GM12892 (cell line): ENCODE measurements around the gene KCNN2.

ENCODE experiments used
- POLR2A ChIP-seq: IDR thresholded peaks from 2 replicates; pipeline ENCODE4 v1.6.1; 2011; ENCODE audit warnings: low read depth, low read length, control low read depth
- POLR2AphosphoS5 ChIP-seq: IDR thresholded peaks from 2 replicates; pipeline ENCODE4 v1.6.1; 2011; ENCODE audit warnings: low read depth, low read length, control low read depth
- TAF1 ChIP-seq: IDR thresholded peaks from 2 replicates; pipeline ENCODE4 v1.6.1; 2011; ENCODE audit warnings: low read depth, mild to moderate bottlenecking, control low read depth, low read length, borderline replicate concordance

DNA sequence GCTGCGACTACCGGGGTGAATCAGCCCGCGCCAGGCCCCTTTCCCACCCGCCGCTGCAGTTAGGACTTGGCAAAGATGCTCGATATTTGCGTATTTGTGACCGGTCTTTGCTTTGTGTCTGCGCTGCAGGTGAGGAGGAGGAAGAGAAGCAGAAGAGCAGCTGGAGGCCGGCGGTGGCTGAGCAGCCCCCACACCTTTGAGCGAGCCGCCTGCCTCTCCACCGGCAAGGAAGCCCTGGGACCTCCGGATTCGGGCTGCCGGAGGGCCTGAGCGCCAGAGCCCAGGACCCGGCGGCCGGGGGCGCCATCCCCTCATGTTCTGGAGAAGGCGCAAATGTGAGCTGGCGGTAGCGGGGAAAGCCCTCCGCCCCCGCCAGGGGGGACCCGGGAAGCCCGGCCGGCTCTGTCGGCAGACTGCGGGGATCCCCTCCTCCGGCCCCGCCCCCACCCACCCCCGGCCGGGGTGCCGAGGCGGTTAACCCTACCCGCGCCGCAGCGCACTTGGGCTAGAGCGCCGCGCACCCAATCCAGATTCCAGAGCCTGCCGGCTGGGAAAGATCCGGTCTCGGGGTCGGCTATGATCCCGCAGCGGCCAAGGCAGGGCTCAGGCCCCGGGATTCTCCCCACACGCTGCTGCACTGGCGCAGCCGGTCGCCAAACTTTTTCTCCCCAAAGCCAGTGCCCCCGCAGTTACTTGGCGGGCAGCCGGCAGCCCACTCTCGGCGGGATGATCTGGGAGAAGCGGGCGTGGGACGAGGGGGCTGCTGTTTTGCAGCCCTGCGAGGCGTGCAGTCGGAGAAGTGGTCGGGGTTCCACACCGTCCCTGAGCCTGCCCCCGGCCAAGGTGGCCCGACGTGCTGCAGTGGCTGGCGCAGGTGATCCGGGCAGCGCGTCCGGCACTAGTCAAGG, 800 bp upstream of the KCNN2 start:
- TF ChIP-seq POLR2A (no peak), POLR2AphosphoS5 (no peak), TAF1 (no peak)
